ENCODE results near the gene ABCA1. TPM values are rescaled to one million over a fixed set of nuclear protein-coding genes. Genes with fewer than 3 reads are reported as not detected.

ABCA1 gene
- total RNA-seq, 6 experiments from 2014 or later, result 45.8 to 107 (median 61.4) TPM

DNA sequence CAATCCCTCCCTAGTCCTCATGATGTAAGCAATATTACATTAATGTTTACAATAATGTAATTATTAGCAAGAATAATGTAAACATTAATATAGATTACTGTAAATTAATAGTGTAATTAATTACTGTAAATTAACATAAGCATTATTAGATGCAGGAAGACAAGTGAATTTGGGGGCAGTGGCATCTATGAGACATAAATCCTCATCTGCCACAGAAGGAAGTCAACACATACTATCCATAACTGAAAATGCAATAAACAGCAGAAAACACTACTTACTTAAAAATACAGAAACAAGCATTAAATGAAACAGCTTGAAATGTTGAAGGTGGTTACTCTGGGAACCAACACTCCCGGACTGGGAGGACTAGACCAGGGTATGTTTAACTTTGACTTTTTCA lies 181.2 kb downstream of the ABCA1 start:
- peak overlapping the region; percentile 69 to 94 (median 86) for H3K27ac ChIP-seq
- H3K4me3 ChIP-seq, result peak overlapping the region; percentile 82 to 88 (median 86)
- intact Hi-C loops (cut with DNase I), result no loop called here

DNA sequence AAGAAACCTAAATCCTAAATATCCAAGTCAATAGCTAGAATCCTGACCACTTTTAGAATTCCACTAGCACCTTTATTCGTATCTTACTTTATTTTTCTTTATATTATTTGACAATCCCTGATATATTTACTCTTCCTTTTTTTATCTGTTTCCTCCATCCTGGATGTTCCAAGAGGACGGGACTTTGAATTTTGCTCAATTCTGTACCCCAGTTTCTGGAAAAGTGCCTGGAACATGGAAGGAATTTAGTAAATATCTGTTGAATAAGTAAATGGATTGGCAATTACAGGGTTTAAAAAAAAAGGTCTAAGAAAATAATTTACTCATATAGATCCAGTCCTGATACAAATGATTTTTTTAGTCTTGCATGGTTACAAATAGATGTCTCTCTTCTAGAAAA lies 181.7 kb downstream of the ABCA1 start:
- Histone ChIP-seq H3K4me1 (peaks cover 0 to 20% (median 5%) of the 10 kb centered on the region in 4 donors), H3K4me3 (peak overlapping the region in 2 of 3 donors; percentile 82 to 88), H3K27ac (peak overlapping the region in 2 of 3 donors; percentile 69 to 86), H3K36me3 (peaks cover 0 to 4% (median 0%) of the 10 kb centered on the region in 4 donors), H3K9me3 (no peaks in the 10 kb centered on the region), H3K27me3 (no peaks in the 10 kb centered on the region)
- peak; percentile 3 to 43 (median 6) for ATAC-seq
- DNase-seq, result no peak
- TF ChIP-seq CTCF (IDR thresholded peaks at IDR 0.05) (no peak), POLR2A (IDR thresholded peaks at IDR 0.05) (no peak)
- intact Hi-C loops (cut with DNase I), result no loop called here
- WGBS (ENCODE audit: insufficient coverage, low coverage, low lambda C conversion rate, missing lambda C conversion rate), result 8% methylated on average over 2 of the region's 2 CpGs

More for the DNA sequence above, 181.2 kb downstream of the ABCA1 start:
- H3K9me3 ChIP-seq, result no peaks in the 10 kb centered on the region
- peaks cover 0 to 9% (median 2%) of the 10 kb centered on the region in 4 donors for H3K36me3 ChIP-seq
- WGBS (ENCODE audit: insufficient coverage, low coverage, low lambda C conversion rate, missing lambda C conversion rate), result 0% methylated on average over 1 of the region's 1 CpG
- DNase-seq, result no peak
- no peak for TF ChIP-seq CTCF (IDR thresholded peaks at IDR 0.05)
- no peak for TF ChIP-seq POLR2A (IDR thresholded peaks at IDR 0.05)
- no peaks in the 10 kb centered on the region for H3K27me3 ChIP-seq
- ATAC-seq, result no peak
- peaks cover 0 to 20% (median 4%) of the 10 kb centered on the region in 4 donors for H3K4me1 ChIP-seq

GRCh38 chr9:104745852-104746251 lies 182.1 kb downstream of the ABCA1 start:
- ATAC-seq (no peak), DNase-seq (no peak)
- Histone ChIP-seq H3K9me3 (no peaks in the 10 kb centered on the region), H3K27ac (peak overlapping the region in 2 of 3 donors; percentile 69 to 86), H3K36me3 (no peaks in the 10 kb centered on the region), H3K4me3 (peak overlapping the region in 1 of 3 donors; percentile 88), H3K27me3 (no peaks in the 10 kb centered on the region), H3K4me1 (peaks cover 0 to 20% (median 7%) of the 10 kb centered on the region in 4 donors)
- intact Hi-C loops (cut with DNase I), result no loop called here
- 12% methylated on average over 1 of the region's 1 CpG for WGBS (ENCODE audit: insufficient coverage, low coverage, low lambda C conversion rate, missing lambda C conversion rate)
- TF ChIP-seq POLR2A (IDR thresholded peaks at IDR 0.05), result no peak
- no peak for TF ChIP-seq CTCF (IDR thresholded peaks at IDR 0.05)

DNA sequence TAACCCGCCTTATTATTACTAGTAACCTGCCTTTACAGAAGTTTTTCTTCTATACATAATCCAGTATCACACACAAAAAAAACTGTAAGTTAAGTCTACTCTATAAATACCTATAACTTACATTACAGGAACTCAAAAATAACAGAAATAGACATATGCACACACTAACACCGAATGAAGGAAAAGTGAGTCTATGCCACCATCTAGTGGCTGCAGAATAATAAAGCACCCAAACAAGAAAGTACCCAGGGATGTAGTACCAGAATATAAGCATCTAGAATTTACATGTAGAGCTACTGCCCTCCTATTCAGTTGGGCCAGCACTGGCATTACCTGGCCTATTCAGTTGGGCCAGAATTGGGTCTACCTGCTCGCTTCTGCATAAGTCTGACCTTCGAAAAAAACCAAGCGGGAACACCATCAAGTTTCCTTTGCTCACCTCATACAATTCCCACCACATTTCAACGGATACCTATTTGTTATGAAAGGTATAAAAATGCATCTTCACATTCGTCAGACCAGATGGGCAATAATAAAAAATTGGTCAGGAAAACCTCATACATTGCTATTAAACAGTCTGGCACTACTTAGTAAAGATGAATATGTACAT lies 184.5 kb downstream of the ABCA1 start:
- Histone ChIP-seq H3K9me3 (no peaks in the 10 kb centered on the region), H3K4me1 (peaks cover 0 to 19% (median 8%) of the 10 kb centered on the region in 4 donors), H3K36me3 (no peaks in the 10 kb centered on the region), H3K27ac (no peak overlapping the region), H3K27me3 (no peaks in the 10 kb centered on the region), H3K4me3 (no peak overlapping the region)
- intact Hi-C loops (cut with DNase I), result no loop called here
- ATAC-seq (peak; percentile 31 to 47 (median 42)), DNase-seq (no peak)
- 25% methylated on average over 7 of the region's 7 CpGs for WGBS (ENCODE audit: insufficient coverage, low coverage, low lambda C conversion rate, missing lambda C conversion rate)
- TF ChIP-seq CTCF (IDR thresholded peaks at IDR 0.05) (peak; percentile 61 to 83 (median 75)), POLR2A (IDR thresholded peaks at IDR 0.05) (no peak)

All from right lobe of liver (tissue), 6 donors.